Right lobe of liver (tissue), 6 donors: Measurements from ENCODE around the gene CCNB1IP1. TPM values are rescaled to one million over a fixed set of nuclear protein-coding genes. Genes with fewer than 3 reads are reported as not detected.
"Not testable (repeated sequence)": the region's sequence is repeated elsewhere in the genome, so short reads cannot be mapped to it uniquely, and the experiment has no call there.

Experiments
- ATAC-seq, 4 donors: fragments of 200-7000 bp; cut with Tn5 transposase; one replicate each; pipeline ENCODE4 v1.9.1; 2020; ENCODE audit warnings: mild to moderate bottlenecking in 4 of 4, moderate library complexity in 4 of 4
- DNase-seq, 3 donors: peaks; one replicate each; pipeline ENCODE4 v3.0.0-alpha.2; 2020
- H3K27ac ChIP-seq, 3 donors: fragments of 200-600 bp; one replicate each; pipeline ENCODE4 v1.8.0; 2022
- H3K27me3 ChIP-seq, 2 donors: fragments of 200-600 bp; one replicate each; pipeline ENCODE4 v1.8.0; 2022
- H3K36me3 ChIP-seq, 4 donors: fragments of 200-600 bp; sonication (generic) in 1 of 4; one replicate each; pipeline versions ENCODE4 v1.5.1 to v1.8.0; 2017 to 2022; ENCODE audit warnings: control low read depth in 1 of 4
- H3K4me1 ChIP-seq, 4 donors: fragments of 200-600 bp; sonication (generic) in 1 of 4; one replicate each; pipeline versions ENCODE4 v1.5.1 to v1.8.0; 2017 to 2022; ENCODE audit warnings: control low read depth in 1 of 4
- H3K4me3 ChIP-seq, 3 donors: fragments of 200-600 bp; one replicate each; pipeline ENCODE4 v1.8.0; 2022
- H3K9me3 ChIP-seq, 4 donors: fragments of 200-600 bp; sonication (generic) in 1 of 4; one replicate each; pipeline versions ENCODE4 v1.5.1 to v1.8.0; 2017 to 2022; ENCODE audit warnings: control low read depth in 1 of 4
- POLR2A ChIP-seq: fragments of 450-650 bp; IDR thresholded peaks from one replicate; pipeline ENCODE4 v1.6.1; 2017; ENCODE audit warnings: antibody characterized with exemption, mild to moderate bottlenecking
- WGBS: methylation state at CpG from one replicate; pipeline ENCODE4 v1.1.6; 2018; ENCODE audit warnings: low coverage, low lambda C conversion rate; ENCODE audit not compliant: insufficient coverage; ENCODE audit errors: missing lambda C conversion rate; 5-methylcytosine and 5-hydroxymethylcytosine counted together
- intact Hi-C, 2 donors: fragments of 100-400 bp; cut with DNase I; formaldehyde crosslinking; loops; one replicate each; pipeline versions ENCODE4 v1.11.2 to v1.14.1; 2022
- small RNA-seq, 2 experiments: library from RNA; depleted of rRNA; stranded (forward); fragments of <200 nt; gene quantifications; one replicate each; pipeline ENCODE3, GENCODE V24; 2016
- total RNA-seq, 6 experiments: library from RNA; depleted of rRNA in 2 of 6; stranded (reverse); fragments of >200 nt in 2 of 6; fragmentation: NEBNext Ultra II Directional in 3 of 6; extraction: Animal tissue kit (Norgen Biotek cat#: 25700) in 3 of 6; gene quantifications; one replicate each; pipeline versions ENCODE4 v1.1.0 to v1.2.4, GENCODE V29; 2016 to 2023
- TF ChIP-seq, protein P1 (sequence below), 4 donors: fragments of 200-600 bp in 3 of 4; fragments of 450-650 bp in 1 of 4; IDR thresholded peaks; one replicate each; pipeline versions ENCODE4 v1.5.1 to v1.8.0; 2016 to 2022; ENCODE audit warnings: antibody characterized with exemption in 4 of 4, mild to moderate bottlenecking in 2 of 4
- donor health status: DM: no; HTN: yes; CAD: no.
- donor health status: DM: no; HTN: no; CAD: no.
- donor health status: DM: no; HTN: no; CAD: no.
- donor health status: DM: no; HTN: yes; CAD: no.
- donor health status: DM: no; HTN: yes; CAD: no.

The CCNB1IP1 gene
- total RNA-seq, 6 experiments from 2014 or later: 15.7 to 55.5 (median 24.9) TPM

GRCh38 chr14:20278414-20278813, 54.7 kb downstream of the CCNB1IP1 start:
- Histone ChIP-seq H3K27me3 (no peaks in the 10 kb centered on the region), H3K27ac (no peak overlapping the region), H3K4me1 (no peaks in the 10 kb centered on the region), H3K36me3 (no peaks in the 10 kb centered on the region), H3K4me3 (no peak overlapping the region), H3K9me3 (no peaks in the 10 kb centered on the region)
- intact Hi-C loops: no loop called here
- whole genome bisulfite sequencing: 26% methylated on average over 1 of the region's 1 CpG
- DNase-seq: no peak
- ATAC-seq: no peak
- TF ChIP-seq POLR2A: no peak
- TF ChIP-seq, protein P1, sequence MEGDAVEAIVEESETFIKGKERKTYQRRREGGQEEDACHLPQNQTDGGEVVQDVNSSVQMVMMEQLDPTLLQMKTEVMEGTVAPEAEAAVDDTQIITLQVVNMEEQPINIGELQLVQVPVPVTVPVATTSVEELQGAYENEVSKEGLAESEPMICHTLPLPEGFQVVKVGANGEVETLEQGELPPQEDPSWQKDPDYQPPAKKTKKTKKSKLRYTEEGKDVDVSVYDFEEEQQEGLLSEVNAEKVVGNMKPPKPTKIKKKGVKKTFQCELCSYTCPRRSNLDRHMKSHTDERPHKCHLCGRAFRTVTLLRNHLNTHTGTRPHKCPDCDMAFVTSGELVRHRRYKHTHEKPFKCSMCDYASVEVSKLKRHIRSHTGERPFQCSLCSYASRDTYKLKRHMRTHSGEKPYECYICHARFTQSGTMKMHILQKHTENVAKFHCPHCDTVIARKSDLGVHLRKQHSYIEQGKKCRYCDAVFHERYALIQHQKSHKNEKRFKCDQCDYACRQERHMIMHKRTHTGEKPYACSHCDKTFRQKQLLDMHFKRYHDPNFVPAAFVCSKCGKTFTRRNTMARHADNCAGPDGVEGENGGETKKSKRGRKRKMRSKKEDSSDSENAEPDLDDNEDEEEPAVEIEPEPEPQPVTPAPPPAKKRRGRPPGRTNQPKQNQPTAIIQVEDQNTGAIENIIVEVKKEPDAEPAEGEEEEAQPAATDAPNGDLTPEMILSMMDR (IDR thresholded peaks at IDR 0.05): no peak

DNA sequence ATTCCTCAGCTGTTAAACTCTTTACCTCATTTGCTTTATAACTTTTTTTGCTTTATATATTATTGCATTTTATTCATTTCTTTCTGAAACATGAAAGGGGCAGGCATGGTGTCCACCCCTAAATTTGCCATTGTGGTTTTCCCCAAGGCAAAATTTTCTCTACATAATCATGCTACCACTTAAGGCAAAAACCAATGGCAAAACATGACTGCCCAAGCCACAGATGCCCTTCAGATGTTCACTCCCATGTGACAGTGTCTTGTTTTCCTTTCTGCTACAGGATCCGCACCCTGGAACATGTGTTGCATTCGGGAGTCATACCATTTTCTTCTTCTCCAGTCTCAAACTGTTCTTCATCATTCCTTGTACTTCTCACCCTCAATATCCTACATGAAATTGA, 55.7 kb downstream of the CCNB1IP1 start:
- Histone ChIP-seq H3K36me3 (no peaks in the 10 kb centered on the region), H3K27ac (no peak overlapping the region), H3K4me3 (no peak overlapping the region), H3K9me3 (no peaks in the 10 kb centered on the region), H3K27me3 (no peaks in the 10 kb centered on the region), H3K4me1 (no peaks in the 10 kb centered on the region)
- intact Hi-C loops: no loop called here
- TF ChIP-seq POLR2A: no peak
- TF ChIP-seq, protein P1 (IDR thresholded peaks at IDR 0.05): no peak
- ATAC-seq (no peak), DNase-seq (no peak)
- 38% methylated on average over 1 of the region's 2 CpGs for WGBS

DNA sequence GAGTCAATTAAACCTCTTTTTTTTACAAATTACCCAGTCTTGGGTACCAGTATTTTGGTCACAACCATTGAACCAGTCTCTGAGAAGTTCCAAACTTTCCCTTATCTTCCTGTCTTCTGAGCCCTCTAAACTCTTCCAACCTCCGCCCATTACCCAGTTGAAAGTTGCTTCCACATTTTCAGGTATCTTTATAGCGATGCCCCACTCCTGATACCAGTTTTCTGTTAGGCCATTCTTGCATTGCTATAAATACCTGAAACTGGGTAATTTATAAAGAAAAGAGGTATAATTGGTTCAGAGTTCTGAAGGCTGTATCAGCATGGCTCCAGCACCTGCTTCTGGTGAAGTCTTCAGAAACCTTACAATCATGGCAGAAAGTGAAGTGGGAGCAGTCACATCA, 59.0 kb downstream of the CCNB1IP1 start:
- no peaks in the 10 kb centered on the region for H3K27me3 ChIP-seq
- no peak overlapping the region for H3K4me3 ChIP-seq
- WGBS: 100% methylated on average over 2 of the region's 2 CpGs
- intact Hi-C loops: no loop called here
- ATAC-seq (no peak), DNase-seq (no peak)
- H3K4me1 ChIP-seq: no peaks in the 10 kb centered on the region
- no peaks in the 10 kb centered on the region for H3K9me3 ChIP-seq
- no peaks in the 10 kb centered on the region for H3K36me3 ChIP-seq
- no peak overlapping the region for H3K27ac ChIP-seq
- TF ChIP-seq, protein P1 (IDR thresholded peaks at IDR 0.05): no peak
- no peak for TF ChIP-seq POLR2A

DNA sequence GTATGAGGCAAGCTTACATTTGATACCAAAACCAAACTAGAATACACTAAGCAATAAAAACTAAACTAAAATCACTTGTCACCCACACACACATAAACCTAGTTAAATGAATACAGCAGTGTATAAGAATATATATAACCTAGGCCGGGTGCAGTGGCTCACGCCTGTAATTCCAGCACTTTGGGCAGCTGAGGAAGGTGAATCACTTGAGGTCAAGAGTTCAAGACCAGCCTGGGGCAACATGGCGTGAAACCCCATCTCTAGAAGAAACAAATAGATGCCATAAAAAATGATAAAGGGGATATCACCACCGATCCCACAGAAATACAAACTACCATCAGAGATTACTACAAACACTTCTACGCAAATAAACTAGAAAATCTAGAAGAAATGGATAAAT, 68.7 kb downstream of the CCNB1IP1 start:
- WGBS: 78% methylated on average over 5 of the region's 5 CpGs
- H3K4me1 ChIP-seq, H3K27ac ChIP-seq, intact Hi-C loops, H3K36me3 ChIP-seq, H3K4me3 ChIP-seq, DNase-seq, H3K9me3 ChIP-seq, H3K27me3 ChIP-seq, ATAC-seq: not testable (repeated sequence)

- 56% methylated on average over 3 of the region's 3 CpGs for WGBS
- ATAC-seq: no peak
- H3K9me3 ChIP-seq: no peaks in the 10 kb centered on the region
- H3K4me1 ChIP-seq: no peaks in the 10 kb centered on the region
- H3K27me3 ChIP-seq: no peaks in the 10 kb centered on the region
- intact Hi-C loops: no loop called here
- no peak for TF ChIP-seq POLR2A
- TF ChIP-seq, protein P1 (IDR thresholded peaks at IDR 0.05): no peak
- no peaks in the 10 kb centered on the region for H3K36me3 ChIP-seq
- no peak overlapping the region for H3K4me3 ChIP-seq
- no peak overlapping the region for H3K27ac ChIP-seq
- DNase-seq: no peak
Measured at GRCh38 chr14:20262642-20263128, 70.4 kb downstream of the CCNB1IP1 start.

Small RNAs within 50 kb of the gene (small RNA-seq; reads per million reads assigned to genes)
- 0 to 0.52 reads per million in 2 experiments for gene SNORA79B
- 357 to 363 reads per million in 2 experiments for gene SNORD126

Other genes with a start within 250 kb of the CCNB1IP1 start
- gene OR4K17, start 222.5 kb downstream of the CCNB1IP1 start, total RNA-seq: not detected
- gene OR4N5, start 194.5 kb downstream of the CCNB1IP1 start, total RNA-seq: not detected
- gene OR11G2, start 142.4 kb downstream of the CCNB1IP1 start, total RNA-seq: not detected
- gene OR11H6, start 109.6 kb downstream of the CCNB1IP1 start, total RNA-seq: not detected
- not detected for gene OR11H7, start 104.3 kb downstream of the CCNB1IP1 start, total RNA-seq
- gene OR11H4, start 94.0 kb downstream of the CCNB1IP1 start, total RNA-seq: not detected
- gene TTC5, start 27.3 kb downstream of the CCNB1IP1 start, total RNA-seq: 1 to 10 TPM; 3.1 to 5.1 (median 4.2) TPM
- gene PARP2, start 10.4 kb upstream of the CCNB1IP1 start, total RNA-seq: 10 to 100 TPM in 2 of 6 experiments, 1 to 10 TPM in 4; 5.5 to 10.4 (median 9.1) TPM
- gene TEP1, start 80.2 kb upstream of the CCNB1IP1 start, total RNA-seq: 10 to 100 TPM; 10.8 to 17.6 (median 14.0) TPM
- gene KLHL33, start 102.9 kb upstream of the CCNB1IP1 start, total RNA-seq: under 1 TPM in 5 of 6 experiments, not detected in 1; 0.06 to 0.19 (median 0.11) TPM
- 10 to 100 TPM; 11.2 to 43.8 (median 14.4) TPM for gene OSGEP, start 121.5 kb upstream of the CCNB1IP1 start, total RNA-seq
- gene APEX1, start 121.9 kb upstream of the CCNB1IP1 start, total RNA-seq: 10 to 100 TPM; 50.2 to 87.0 (median 59.8) TPM
- 10 to 100 TPM in 4 of 6 experiments, 1 to 10 TPM in 2; 7.0 to 13.8 (median 11.4) TPM for gene PIP4P1, start 128.2 kb upstream of the CCNB1IP1 start, total RNA-seq
- 10 to 100 TPM; 22.1 to 48.9 (median 30.9) TPM for gene PNP, start 136.1 kb upstream of the CCNB1IP1 start, total RNA-seq
- under 1 TPM in 2 of 6 experiments, not detected in 4; 0.29 to 0.40 TPM for gene RNASE10, start 172.3 kb upstream of the CCNB1IP1 start, total RNA-seq
- not detected for gene RNASE9, start 227.8 kb upstream of the CCNB1IP1 start, total RNA-seq